Activated naive CD8-positive, alpha-beta T cell (primary cell): ENCODE data around the gene DDAH1.

ENCODE experiments used
- H3K27ac Mint-ChIP-seq: one replicate; pipeline ENCODE4 v1.8.0; 2021; ENCODE audit warnings: mixed read lengths
- H3K27me3 Mint-ChIP-seq: one replicate; pipeline ENCODE4 v1.8.0; 2021; ENCODE audit warnings: mixed read lengths
- H3K36me3 Mint-ChIP-seq: one replicate; pipeline ENCODE4 v1.8.0; 2021; ENCODE audit warnings: mixed read lengths
- H3K4me1 Mint-ChIP-seq: one replicate; pipeline ENCODE4 v1.8.0; 2021; ENCODE audit warnings: low read depth, mixed read lengths
- H3K4me3 Mint-ChIP-seq: one replicate; pipeline ENCODE4 v1.8.0; 2021; ENCODE audit warnings: mild to moderate bottlenecking, mixed read lengths
- H3K9me3 Mint-ChIP-seq: one replicate; pipeline ENCODE4 v1.8.0; 2021; ENCODE audit warnings: low read depth, mixed read lengths

DDAH1 gene

GRCh38 chr1:85316321-85316720 lies 148.6 kb downstream of the DDAH1 start:
- no peaks in the 10 kb centered on the region for H3K9me3 Mint-ChIP-seq
- no peak overlapping the region for H3K4me3 Mint-ChIP-seq
- H3K27me3 Mint-ChIP-seq = peaks cover 13% of the 10 kb centered on the region
- peaks cover 4% of the 10 kb centered on the region for H3K36me3 Mint-ChIP-seq
- H3K27ac Mint-ChIP-seq = no peak overlapping the region
- peaks cover 2% of the 10 kb centered on the region for H3K4me1 Mint-ChIP-seq

GRCh38 chr1:85315789-85316188 lies 149.2 kb downstream of the DDAH1 start:
- Mint-ChIP-seq H3K4me3 (no peak overlapping the region), H3K27me3 (peaks cover 16% of the 10 kb centered on the region), H3K36me3 (peaks cover 4% of the 10 kb centered on the region), H3K4me1 (peaks cover 1% of the 10 kb centered on the region), H3K27ac (no peak overlapping the region), H3K9me3 (no peaks in the 10 kb centered on the region)

GRCh38 chr1:85314726-85315125 lies 150.2 kb downstream of the DDAH1 start:
- no peak overlapping the region for H3K4me3 Mint-ChIP-seq
- no peak overlapping the region for H3K27ac Mint-ChIP-seq
- H3K27me3 Mint-ChIP-seq = peaks cover 25% of the 10 kb centered on the region
- H3K9me3 Mint-ChIP-seq = no peaks in the 10 kb centered on the region
- no peaks in the 10 kb centered on the region for H3K4me1 Mint-ChIP-seq
- peaks cover 4% of the 10 kb centered on the region for H3K36me3 Mint-ChIP-seq

- Mint-ChIP-seq H3K9me3 (no peaks in the 10 kb centered on the region), H3K27ac (no peak overlapping the region), H3K27me3 (peaks cover 26% of the 10 kb centered on the region)
Observed at GRCh38 chr1:85313888-85314696, 150.9 kb downstream of the DDAH1 start.

GRCh38 chr1:85311818-85312217 lies 153.1 kb downstream of the DDAH1 start:
- H3K27ac Mint-ChIP-seq = no peak overlapping the region
- peaks cover 28% of the 10 kb centered on the region for H3K27me3 Mint-ChIP-seq

More at GRCh38 chr1:85313888-85314696, 150.9 kb downstream of the DDAH1 start:
- H3K4me3 Mint-ChIP-seq = no peak overlapping the region
- H3K36me3 Mint-ChIP-seq = peaks cover 4% of the 10 kb centered on the region
- no peaks in the 10 kb centered on the region for H3K4me1 Mint-ChIP-seq

GRCh38 chr1:85308833-85309350 lies 156.1 kb downstream of the DDAH1 start:
- peaks cover 32% of the 10 kb centered on the region for H3K27me3 Mint-ChIP-seq
- H3K36me3 Mint-ChIP-seq = peaks cover 4% of the 10 kb centered on the region
- H3K4me3 Mint-ChIP-seq = no peak overlapping the region
- H3K27ac Mint-ChIP-seq = no peak overlapping the region
- no peaks in the 10 kb centered on the region for H3K9me3 Mint-ChIP-seq
- peaks cover 6% of the 10 kb centered on the region for H3K4me1 Mint-ChIP-seq

More at GRCh38 chr1:85311818-85312217, 153.1 kb downstream of the DDAH1 start:
- Mint-ChIP-seq H3K4me3 (no peak overlapping the region), H3K9me3 (no peaks in the 10 kb centered on the region), H3K36me3 (peaks cover 4% of the 10 kb centered on the region), H3K4me1 (peaks cover 6% of the 10 kb centered on the region)

- Mint-ChIP-seq H3K9me3 (no peaks in the 10 kb centered on the region), H3K27me3 (peaks cover 32% of the 10 kb centered on the region), H3K27ac (no peak overlapping the region), H3K36me3 (peaks cover 4% of the 10 kb centered on the region), H3K4me1 (peaks cover 6% of the 10 kb centered on the region), H3K4me3 (peak overlapping the region; percentile 66)
Observed at GRCh38 chr1:85307987-85308832, 156.7 kb downstream of the DDAH1 start.

- H3K4me1 Mint-ChIP-seq = peaks cover 6% of the 10 kb centered on the region
- H3K27me3 Mint-ChIP-seq = peaks cover 28% of the 10 kb centered on the region
- H3K36me3 Mint-ChIP-seq = no peaks in the 10 kb centered on the region
- H3K9me3 Mint-ChIP-seq = no peaks in the 10 kb centered on the region
- no peak overlapping the region for H3K4me3 Mint-ChIP-seq
- H3K27ac Mint-ChIP-seq = no peak overlapping the region
Observed at GRCh38 chr1:85306236-85306635, 158.7 kb downstream of the DDAH1 start.

GRCh38 chr1:85303440-85304162 lies 161.4 kb downstream of the DDAH1 start:
- H3K36me3 Mint-ChIP-seq = no peaks in the 10 kb centered on the region
- H3K4me3 Mint-ChIP-seq = no peak overlapping the region
- H3K27ac Mint-ChIP-seq = no peak overlapping the region
- peaks cover 10% of the 10 kb centered on the region for H3K27me3 Mint-ChIP-seq
- H3K4me1 Mint-ChIP-seq = peaks cover 11% of the 10 kb centered on the region
- H3K9me3 Mint-ChIP-seq = no peaks in the 10 kb centered on the region

- Mint-ChIP-seq H3K27ac (no peak overlapping the region), H3K4me3 (no peak overlapping the region)
Observed at GRCh38 chr1:85300140-85300539, 164.8 kb downstream of the DDAH1 start.

GRCh38 chr1:85297855-85298629 lies 166.9 kb downstream of the DDAH1 start:
- H3K9me3 Mint-ChIP-seq = no peaks in the 10 kb centered on the region
- H3K4me3 Mint-ChIP-seq = peak overlapping the region; percentile 58
- peaks cover 33% of the 10 kb centered on the region for H3K4me1 Mint-ChIP-seq
- H3K27ac Mint-ChIP-seq = peak overlapping the region; percentile 90
- peaks cover 3% of the 10 kb centered on the region for H3K36me3 Mint-ChIP-seq
- peaks cover 3% of the 10 kb centered on the region for H3K27me3 Mint-ChIP-seq

More at GRCh38 chr1:85300140-85300539, 164.8 kb downstream of the DDAH1 start:
- H3K9me3 Mint-ChIP-seq = no peaks in the 10 kb centered on the region
- H3K36me3 Mint-ChIP-seq = no peaks in the 10 kb centered on the region
- peaks cover 6% of the 10 kb centered on the region for H3K27me3 Mint-ChIP-seq
- H3K4me1 Mint-ChIP-seq = peaks cover 26% of the 10 kb centered on the region

- Mint-ChIP-seq H3K36me3 (peaks cover 3% of the 10 kb centered on the region), H3K4me3 (peak overlapping the region; percentile 58), H3K27ac (peak overlapping the region; percentile 90), H3K9me3 (no peaks in the 10 kb centered on the region), H3K27me3 (peaks cover 2% of the 10 kb centered on the region), H3K4me1 (peaks cover 33% of the 10 kb centered on the region)
Observed at GRCh38 chr1:85297538-85297854, 167.5 kb downstream of the DDAH1 start.

GRCh38 chr1:85296980-85297379 lies 168.0 kb downstream of the DDAH1 start:
- Mint-ChIP-seq H3K9me3 (no peaks in the 10 kb centered on the region), H3K36me3 (peaks cover 3% of the 10 kb centered on the region), H3K4me1 (peaks cover 33% of the 10 kb centered on the region), H3K27me3 (no peaks in the 10 kb centered on the region), H3K27ac (peak overlapping the region; percentile 8), H3K4me3 (no peak overlapping the region)

- H3K27ac Mint-ChIP-seq = no peak overlapping the region
- H3K4me1 Mint-ChIP-seq = peaks cover 33% of the 10 kb centered on the region
- no peaks in the 10 kb centered on the region for H3K27me3 Mint-ChIP-seq
- no peak overlapping the region for H3K4me3 Mint-ChIP-seq
- peaks cover 3% of the 10 kb centered on the region for H3K36me3 Mint-ChIP-seq
- no peaks in the 10 kb centered on the region for H3K9me3 Mint-ChIP-seq
Observed at GRCh38 chr1:85295654-85296053, 169.3 kb downstream of the DDAH1 start.
